ENCODE measurements around the gene GLTPD2. TPM values are rescaled to one million over a fixed set of nuclear protein-coding genes. Genes with fewer than 3 reads are reported as not detected.

The GLTPD2 gene
- total RNA-seq, 1 experiment from 2014 or later = not detected

DNA sequence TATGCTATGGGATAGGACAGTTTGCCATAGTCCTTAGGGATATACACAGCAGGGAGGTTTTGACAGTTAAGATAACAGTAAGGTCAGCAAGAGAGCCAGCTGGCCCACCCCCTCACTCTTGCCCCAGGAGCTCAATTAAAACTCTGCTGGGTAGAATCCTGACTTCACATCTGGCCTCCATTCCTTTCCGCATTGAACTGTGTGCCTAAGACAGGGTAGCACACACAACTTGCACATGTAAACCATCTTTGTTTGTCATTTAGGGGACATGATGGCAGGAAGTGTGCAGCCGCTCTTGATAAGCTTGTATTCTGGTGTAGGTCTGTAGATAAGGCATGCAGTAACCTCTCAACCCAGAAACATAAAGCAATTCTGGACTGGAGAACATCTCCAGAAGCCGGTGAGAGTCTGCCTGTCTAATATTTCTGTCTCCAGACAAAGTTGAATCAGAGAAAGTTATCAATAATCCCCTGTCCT, 49.6 kb downstream of the GLTPD2 start:
- H3K27me3 Mint-ChIP-seq (ENCODE audit: insufficient read depth, unreplicated experiment) = no peaks in the 10 kb centered on the region
- ChIA-PET CTCF (interaction anchor here (0.7 to 1.9 kb wide), 3 partner anchors 48 to 130 kb away, joined by 3 to 8 read pairs (median 4); partner anchors contain the start of genes SPAG7 and VMO1), POLR2A (interaction anchor here (0.6 to 8.9 kb wide), 2 partner anchors 11 to 16 kb away, joined by 4 to 211 read pairs; no protein-coding TSS in a partner anchor)
- H3K36me3 Mint-ChIP-seq (ENCODE audit: insufficient read depth, unreplicated experiment) = peaks cover 30% of the 10 kb centered on the region
- peaks cover 52% of the 10 kb centered on the region for H3K4me1 Mint-ChIP-seq (ENCODE audit: insufficient read depth, unreplicated experiment)
- intact Hi-C loops (cut with micrococcal nuclease) = no loop called here
- BruUV-seq (replicated peaks) = no TSS peak
- TF ChIP-seq, protein P1, sequence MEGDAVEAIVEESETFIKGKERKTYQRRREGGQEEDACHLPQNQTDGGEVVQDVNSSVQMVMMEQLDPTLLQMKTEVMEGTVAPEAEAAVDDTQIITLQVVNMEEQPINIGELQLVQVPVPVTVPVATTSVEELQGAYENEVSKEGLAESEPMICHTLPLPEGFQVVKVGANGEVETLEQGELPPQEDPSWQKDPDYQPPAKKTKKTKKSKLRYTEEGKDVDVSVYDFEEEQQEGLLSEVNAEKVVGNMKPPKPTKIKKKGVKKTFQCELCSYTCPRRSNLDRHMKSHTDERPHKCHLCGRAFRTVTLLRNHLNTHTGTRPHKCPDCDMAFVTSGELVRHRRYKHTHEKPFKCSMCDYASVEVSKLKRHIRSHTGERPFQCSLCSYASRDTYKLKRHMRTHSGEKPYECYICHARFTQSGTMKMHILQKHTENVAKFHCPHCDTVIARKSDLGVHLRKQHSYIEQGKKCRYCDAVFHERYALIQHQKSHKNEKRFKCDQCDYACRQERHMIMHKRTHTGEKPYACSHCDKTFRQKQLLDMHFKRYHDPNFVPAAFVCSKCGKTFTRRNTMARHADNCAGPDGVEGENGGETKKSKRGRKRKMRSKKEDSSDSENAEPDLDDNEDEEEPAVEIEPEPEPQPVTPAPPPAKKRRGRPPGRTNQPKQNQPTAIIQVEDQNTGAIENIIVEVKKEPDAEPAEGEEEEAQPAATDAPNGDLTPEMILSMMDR (IDR thresholded peaks at IDR 0.05; ENCODE audit: unreplicated experiment) = no peak
- no peak for DNase-seq (ENCODE audit: unreplicated experiment)
- no peaks in the 10 kb centered on the region for H3K9me3 Mint-ChIP-seq (ENCODE audit: unreplicated experiment)
- H3K4me3 Mint-ChIP-seq (ENCODE audit: unreplicated experiment) = no peak overlapping the region
- no peak overlapping the region for H3K27ac Mint-ChIP-seq (ENCODE audit: low read depth, unreplicated experiment)

DNA sequence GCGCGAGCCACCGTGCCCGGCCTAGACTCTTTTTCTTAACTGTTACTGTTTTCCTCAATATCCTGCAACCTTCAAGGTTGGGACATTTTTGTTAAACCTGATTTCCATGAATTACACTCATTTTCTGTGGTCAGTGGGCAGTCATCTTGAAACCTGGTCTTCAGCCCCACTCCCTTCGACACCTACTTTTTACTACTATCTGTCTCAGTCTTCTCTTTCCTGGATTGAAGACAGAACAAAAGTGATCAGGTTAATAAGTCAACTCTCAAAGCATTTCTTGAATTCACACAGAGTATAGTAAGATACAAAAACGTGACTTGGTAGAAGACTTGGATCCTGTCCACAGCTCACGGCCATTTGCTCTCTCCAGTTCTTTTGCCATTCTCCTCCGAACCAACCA, 50.5 kb downstream of the GLTPD2 start:
- Mint-ChIP-seq H3K27me3 (ENCODE audit: insufficient read depth, unreplicated experiment) (no peaks in the 10 kb centered on the region), H3K9me3 (ENCODE audit: unreplicated experiment) (no peaks in the 10 kb centered on the region), H3K4me3 (ENCODE audit: unreplicated experiment) (no peak overlapping the region), H3K27ac (ENCODE audit: low read depth, unreplicated experiment) (peak overlapping the region; percentile 55), H3K36me3 (ENCODE audit: insufficient read depth, unreplicated experiment) (peaks cover 29% of the 10 kb centered on the region), H3K4me1 (ENCODE audit: insufficient read depth, unreplicated experiment) (peaks cover 46% of the 10 kb centered on the region)
- POLR2A ChIA-PET = interaction anchor here (8.9 kb wide), 1 partner anchor 10 kb away, joined by 211 read pairs; no protein-coding TSS in a partner anchor
- TF ChIP-seq, protein P1 (IDR thresholded peaks at IDR 0.05; ENCODE audit: unreplicated experiment) = no peak
- DNase-seq (ENCODE audit: unreplicated experiment) = no peak
- CTCF ChIA-PET = interaction anchor here (0.6 to 1.2 kb wide), 3 partner anchors 19 to 49 kb away, joined by 3 read pairs; no protein-coding TSS in a partner anchor
- intact Hi-C loops (cut with micrococcal nuclease) = no loop called here
- BruUV-seq (replicated peaks) = no TSS peak

Other genes with a start within 250 kb of the GLTPD2 start
- 78.3 and 123 TPM in 2 replicates for gene MYBBP1A, start 233.6 kb upstream of the GLTPD2 start, total RNA-seq (2022)
- not detected in 2 replicates for gene GGT6, start 228.4 kb upstream of the GLTPD2 start, total RNA-seq (2022)
- gene SMTNL2, start 204.4 kb upstream of the GLTPD2 start, total RNA-seq (2022) = not detected in 2 replicates
- gene ALOX15, start 147.3 kb upstream of the GLTPD2 start, total RNA-seq (2022) = not detected in 2 replicates
- gene PELP1, start 84.8 kb upstream of the GLTPD2 start, total RNA-seq (2022) = 63.9 and 74.8 TPM in 2 replicates
- 20.7 and 25.1 TPM in 2 replicates for gene ARRB2, start 78.3 kb upstream of the GLTPD2 start, total RNA-seq (2022)
- gene MED11, start 57.5 kb upstream of the GLTPD2 start, total RNA-seq (2022) = 15.2 and 15.8 TPM in 2 replicates
- 1.3 and 1.8 TPM in 2 replicates for gene ZMYND15, start 49.1 kb upstream of the GLTPD2 start, total RNA-seq (2022)
- 16.7 and 20.6 TPM in 2 replicates for gene CXCL16, start 49.0 kb upstream of the GLTPD2 start, total RNA-seq (2022)
- gene TM4SF5, start 17.1 kb upstream of the GLTPD2 start, total RNA-seq (2022) = not detected in 2 replicates
- 0.77 and 1.1 TPM in 2 replicates for gene VMO1, start 2.6 kb upstream of the GLTPD2 start, total RNA-seq (2022)
- 169 and 182 TPM in 2 replicates for gene PSMB6, start 7.2 kb downstream of the GLTPD2 start, total RNA-seq (2022)
- 27.6 and 31.7 TPM in 2 replicates for gene PLD2, start 18.2 kb downstream of the GLTPD2 start, total RNA-seq (2022)
- gene MINK1, start 44.4 kb downstream of the GLTPD2 start, total RNA-seq (2022) = 106 and 124 TPM in 2 replicates
- gene C17orf107, start 110.6 kb downstream of the GLTPD2 start, total RNA-seq (2022) = 3.6 and 4.3 TPM in 2 replicates
- gene CHRNE, start 114.1 kb downstream of the GLTPD2 start, total RNA-seq (2022) = not detected in 2 replicates
- not detected in 2 replicates for gene GP1BA, start 143.3 kb downstream of the GLTPD2 start, total RNA-seq (2022)
- 46.8 and 54.5 TPM in 2 replicates for gene SLC25A11, start 151.1 kb downstream of the GLTPD2 start, total RNA-seq (2022)
- gene RNF167, start 151.3 kb downstream of the GLTPD2 start, total RNA-seq (2022) = 100.0 and 109 TPM in 2 replicates
- 1,010 and 1,106 TPM in 2 replicates for gene PFN1, start 159.6 kb downstream of the GLTPD2 start, total RNA-seq (2022)
- gene ENO3, start 162.2 kb downstream of the GLTPD2 start, total RNA-seq (2022) = 19.0 and 20.2 TPM in 2 replicates
- gene SPAG7, start 178.9 kb downstream of the GLTPD2 start, total RNA-seq (2022) = 112 and 151 TPM in 2 replicates
- 126 and 154 TPM in 2 replicates for gene CAMTA2, start 198.7 kb downstream of the GLTPD2 start, total RNA-seq (2022)
- gene INCA1, start 208.6 kb downstream of the GLTPD2 start, total RNA-seq (2022) = 0.44 and 0.49 TPM in 2 replicates
- gene KIF1C, start 209.0 kb downstream of the GLTPD2 start, total RNA-seq (2022) = 84.8 and 100 TPM in 2 replicates
- gene SLC52A1, start 246.5 kb downstream of the GLTPD2 start, total RNA-seq (2022) = not detected in 2 replicates

Measured in MCF 10A (cell line).